GM19463 (cell line): ENCODE data around the gene CMKLR1.

Experiments
- ATAC-seq: cut with Tn5 transposase; IDR thresholded peaks from one replicate; pipeline ENCODE4 v1.9.1; 2021; ENCODE audit warnings: mild to moderate bottlenecking, moderate library complexity; ENCODE audit not compliant: unreplicated experiment

CMKLR1 gene

DNA sequence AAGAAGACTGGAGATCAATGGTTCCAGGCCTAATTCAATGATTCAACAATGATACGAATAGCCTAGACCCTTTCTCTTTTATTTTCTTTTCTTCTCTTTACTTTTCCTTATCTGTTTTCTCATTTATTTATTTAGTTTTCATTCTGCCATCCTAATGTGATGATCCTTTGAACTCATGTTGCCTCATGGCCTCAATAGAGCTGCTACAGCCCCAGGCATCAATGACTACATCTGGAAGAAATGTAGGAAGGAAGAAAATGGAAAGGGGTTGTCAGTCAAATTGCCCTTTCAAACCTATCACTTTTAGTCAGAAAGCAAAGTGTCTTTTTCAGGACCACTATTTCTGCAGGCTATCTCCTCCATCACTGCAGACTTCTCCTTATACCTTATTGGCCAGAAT, 69.9 kb downstream of the CMKLR1 start:
- no peak for ATAC-seq

DNA sequence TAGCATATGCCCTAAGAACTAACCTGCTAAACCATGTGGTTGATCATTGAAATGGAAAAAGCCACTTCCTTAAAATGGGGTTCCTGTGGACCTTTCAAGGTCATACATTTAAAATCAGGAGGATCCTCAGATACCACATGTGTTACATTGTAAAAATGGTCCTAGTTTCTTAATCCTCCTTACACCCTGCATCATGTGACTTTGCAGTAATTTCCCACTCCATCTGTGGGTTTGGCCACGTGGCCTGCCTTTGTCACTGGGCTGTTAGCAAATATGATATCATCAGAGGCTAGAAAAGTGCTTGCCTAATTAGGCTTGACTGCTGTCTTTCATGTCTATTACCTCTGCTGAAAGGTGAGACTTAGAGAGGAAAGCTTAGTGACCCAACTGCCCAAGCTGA, 70.7 kb downstream of the CMKLR1 start:
- ATAC-seq = no peak

GRCh38 chr12:108267450-108267849, 71.7 kb downstream of the CMKLR1 start:
- ATAC-seq = no peak

DNA sequence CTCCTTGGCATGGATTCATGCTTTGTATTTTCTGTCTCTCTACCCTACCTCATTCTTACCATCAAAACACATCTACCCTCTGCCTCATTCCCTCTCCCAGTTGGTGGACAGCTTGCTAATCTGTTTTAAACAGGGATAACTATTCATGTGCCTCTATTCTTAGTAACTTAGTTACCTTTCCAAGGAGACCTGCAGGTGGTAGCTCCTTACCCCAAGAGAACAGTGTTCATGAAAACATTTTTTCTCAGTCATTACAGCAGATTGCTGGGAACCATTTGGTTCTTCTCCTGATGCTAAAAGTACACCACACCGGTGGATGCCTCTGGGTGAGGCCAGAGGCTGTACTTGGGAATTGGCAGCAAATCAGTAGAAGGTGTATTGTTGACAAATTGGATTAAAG, 73.0 kb downstream of the CMKLR1 start:
- ATAC-seq = no peak

DNA sequence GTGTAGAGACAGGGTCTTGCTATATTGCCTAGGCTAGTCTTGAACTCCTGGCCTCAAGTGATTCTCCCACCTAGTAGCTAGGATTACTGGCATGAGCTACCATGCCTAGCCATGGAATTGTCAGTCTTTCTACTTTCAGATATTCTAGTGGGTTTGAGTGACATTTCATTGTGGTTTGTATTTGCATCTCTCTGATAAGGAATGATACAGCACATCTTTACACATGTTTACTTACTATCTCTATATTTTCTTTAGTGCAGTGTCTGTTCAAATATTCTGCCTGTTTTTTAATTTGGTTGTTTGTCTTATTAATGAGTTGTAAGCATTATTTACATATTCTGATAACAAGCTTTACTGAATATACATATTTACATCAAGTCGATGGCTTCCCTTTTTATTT, 73.6 kb downstream of the CMKLR1 start:
- ATAC-seq = no peak

DNA sequence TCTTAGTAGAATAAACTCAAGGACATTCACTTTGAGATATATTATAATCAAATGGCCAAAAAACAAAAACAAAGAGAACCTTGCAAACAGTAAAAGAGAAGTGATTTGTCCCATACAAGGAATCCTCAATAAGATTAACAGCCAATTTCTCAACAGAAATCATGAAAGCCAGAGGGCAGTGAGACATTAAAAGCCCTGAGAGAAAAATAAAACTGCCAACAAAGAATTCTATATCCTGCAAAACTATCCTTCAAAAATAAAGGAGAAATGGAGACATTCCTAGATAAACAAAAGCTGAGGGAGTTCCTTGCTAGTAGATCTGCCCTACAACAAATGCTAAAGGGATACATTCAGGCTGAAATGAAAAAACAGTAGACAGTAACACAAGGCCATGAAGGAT, 78.1 kb downstream of the CMKLR1 start:
- no peak for ATAC-seq

DNA sequence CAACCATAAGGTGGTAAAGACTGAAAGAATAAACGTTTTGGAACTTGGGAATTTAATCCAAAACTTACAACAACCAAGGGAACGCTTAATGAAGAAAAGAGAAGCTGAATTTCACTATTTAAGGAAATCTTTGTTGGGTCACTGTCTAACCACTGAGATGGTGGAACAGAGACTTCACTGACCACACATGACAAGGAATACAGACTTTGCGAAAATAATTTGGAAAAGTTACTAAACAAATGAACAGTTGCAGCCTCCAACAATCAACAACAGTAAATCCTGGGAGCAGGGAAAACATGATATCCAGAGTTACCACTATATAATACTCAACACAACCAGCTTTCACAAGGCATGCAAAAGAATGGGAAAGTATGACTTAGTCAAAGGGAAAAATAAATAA, 79.1 kb downstream of the CMKLR1 start:
- ATAC-seq = no peak

- no peak for ATAC-seq
Observed at GRCh38 chr12:108257610-108258106, 81.5 kb downstream of the CMKLR1 start.

DNA sequence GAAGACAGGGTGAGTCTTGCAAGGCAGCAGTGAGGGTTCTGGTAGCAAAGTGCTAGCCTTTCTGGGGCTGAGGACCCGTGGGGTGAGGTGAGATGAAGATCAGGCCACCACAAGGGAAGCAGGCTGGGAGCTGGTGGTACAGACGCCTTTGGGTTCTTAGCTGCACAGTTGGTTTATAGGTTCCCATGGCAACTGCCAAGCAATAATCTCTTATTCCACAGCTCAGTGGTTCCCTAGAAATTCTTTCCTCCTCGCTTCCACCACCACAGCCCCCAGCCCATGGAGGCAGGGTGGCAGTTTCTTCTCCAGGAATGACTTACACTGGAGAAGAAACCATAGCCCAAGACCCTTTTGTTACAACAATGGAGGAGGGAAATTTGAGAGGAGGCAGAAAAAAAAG, 82.1 kb downstream of the CMKLR1 start:
- ATAC-seq = no peak

- no peak for ATAC-seq
Observed at GRCh38 chr12:108255252-108255602, 83.9 kb downstream of the CMKLR1 start.

GRCh38 chr12:108254517-108255251, 84.4 kb downstream of the CMKLR1 start:
- ATAC-seq = no peak

DNA sequence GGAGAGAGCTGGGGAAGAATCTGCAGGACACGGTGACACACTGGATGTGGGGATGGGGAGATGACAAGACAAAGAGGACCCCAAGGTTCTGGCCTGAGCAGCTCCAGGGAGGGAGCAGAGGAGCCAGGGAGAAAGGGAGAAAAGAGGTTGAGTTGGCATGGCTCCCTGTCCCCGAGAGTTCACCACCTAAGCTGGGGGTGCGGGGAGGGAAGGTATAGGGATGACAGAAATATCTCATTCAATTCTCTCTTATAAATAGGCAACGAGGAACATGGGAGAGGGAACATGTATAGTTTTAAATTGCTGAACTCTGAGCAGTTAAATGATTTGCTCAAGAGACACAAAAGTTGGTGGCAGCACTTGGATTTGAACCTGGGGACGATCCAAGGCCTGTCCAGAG, 85.1 kb downstream of the CMKLR1 start:
- ATAC-seq = no peak

GRCh38 chr12:108253540-108253939, 85.6 kb downstream of the CMKLR1 start:
- no peak for ATAC-seq

GRCh38 chr12:108252523-108252922, 86.6 kb downstream of the CMKLR1 start:
- no peak for ATAC-seq

DNA sequence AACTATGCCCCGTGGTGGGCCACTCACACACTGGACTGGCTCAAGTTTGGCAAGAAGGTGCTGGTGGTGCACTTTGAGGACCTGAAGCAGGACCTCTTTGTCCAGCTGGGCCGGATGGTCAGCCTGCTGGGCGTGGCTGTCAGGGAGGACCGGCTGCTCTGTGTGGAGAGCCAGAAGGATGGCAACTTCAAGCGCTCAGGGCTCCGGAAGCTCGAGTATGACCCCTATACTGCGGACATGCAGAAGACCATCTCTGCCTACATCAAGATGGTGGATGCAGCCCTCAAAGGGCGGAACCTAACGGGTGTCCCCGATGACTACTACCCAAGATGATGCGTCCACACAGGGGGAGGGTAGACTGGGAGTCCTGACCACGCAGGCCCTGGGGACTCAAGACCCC, 91.1 kb downstream of the CMKLR1 start:
- ATAC-seq = no peak

GRCh38 chr12:108247130-108247529, 92.0 kb downstream of the CMKLR1 start:
- ATAC-seq = no peak

- ATAC-seq = no peak
Observed at GRCh38 chr12:108241986-108242703, 97.0 kb downstream of the CMKLR1 start.

GRCh38 chr12:108240928-108241327, 98.2 kb downstream of the CMKLR1 start:
- ATAC-seq = no peak

DNA sequence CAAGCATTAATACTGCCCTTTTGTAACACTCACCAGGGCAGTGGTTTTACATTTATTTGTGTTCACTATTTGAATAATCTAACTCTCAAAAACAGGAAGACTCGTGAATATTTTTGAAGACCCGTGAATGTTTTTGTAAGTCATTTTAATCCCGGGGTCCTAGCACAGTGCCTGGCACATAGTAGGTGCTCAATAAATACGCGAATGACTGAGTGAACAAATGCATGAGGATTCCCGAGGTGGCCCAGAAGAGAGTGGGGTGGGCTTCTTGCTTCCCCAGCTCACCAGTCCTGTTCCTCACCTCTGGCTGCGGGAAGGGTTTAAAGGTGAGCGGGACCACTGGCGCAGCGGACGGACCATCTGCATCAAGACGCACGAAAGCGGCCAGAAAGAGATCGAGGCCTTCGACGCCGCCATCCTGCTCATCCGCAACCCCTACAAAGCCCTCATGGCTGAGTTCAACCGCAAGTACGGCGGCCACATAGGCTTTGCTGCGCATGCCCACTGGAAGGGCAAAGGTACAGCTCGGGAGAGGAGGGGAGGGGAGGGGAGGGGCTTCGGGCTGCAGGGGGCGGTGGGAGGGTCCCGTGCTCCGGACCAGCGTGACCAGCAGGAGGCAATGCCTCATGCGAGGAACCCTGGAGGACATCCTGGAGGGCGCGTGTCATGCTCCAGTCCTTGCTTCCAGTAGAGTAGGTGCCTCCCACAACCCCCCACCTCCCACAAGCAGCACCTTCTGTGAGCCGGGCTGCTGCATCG, 98.9 kb downstream of the CMKLR1 start:
- ATAC-seq = no peak

DNA sequence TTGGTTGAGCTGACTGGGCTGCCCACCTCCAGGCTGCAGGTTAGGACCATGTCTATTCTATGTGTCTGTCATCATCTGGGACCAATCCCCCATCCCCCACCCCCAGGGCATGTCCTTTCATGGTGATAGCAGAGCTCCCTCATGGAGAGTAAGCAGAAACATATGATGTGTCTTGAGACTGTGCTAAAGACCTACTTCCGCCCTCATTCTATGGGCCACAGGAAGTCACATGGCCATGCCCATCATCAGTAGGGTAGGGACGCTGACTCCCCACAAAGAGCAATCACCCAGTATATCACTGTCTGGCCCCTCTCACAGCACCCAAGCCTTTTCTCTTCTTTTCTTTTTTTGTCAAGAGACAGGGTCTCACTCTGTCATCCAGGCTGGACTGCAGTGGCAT, 99.7 kb downstream of the CMKLR1 start:
- no peak for ATAC-seq

GRCh38 chr12:108238474-108238873, 100.6 kb downstream of the CMKLR1 start:
- no peak for ATAC-seq
